Endothelial cell of umbilical vein (primary cell): ENCODE data around the gene CNTNAP2. TPM values are rescaled to one million over a fixed set of nuclear protein-coding genes. Genes with fewer than 3 reads are reported as not detected.

Source experiments
- BruUV-seq: library from RNA; stranded (reverse); fragments of 400-500 nt; replicated peaks from 2 replicates; lab custom pipeline; 2021; lab: Mats Ljungman, UMichigan
- CTCF ChIA-PET: fragments of 300-600, 350-600 bp; sonication (Branson Sonifier 250); formaldehyde crosslinking; loops from one replicate; lab custom pipeline; 2021; ENCODE audit warnings: antibody characterized with exemption, inconsistent platforms; lab: Charles Lee
- POLR2A ChIA-PET: fragments of 300-600, 350-600 bp; sonication (Branson Sonifier 250); formaldehyde crosslinking; loops from one replicate; lab custom pipeline; 2021; ENCODE audit warnings: antibody characterized with exemption, inconsistent platforms; lab: Charles Lee
- DNase-seq: peaks from one replicate; pipeline ENCODE4 v3.0.0-alpha.2; 2011; ENCODE audit warnings: low read depth, low spot score
- FAIRE-seq: peaks from 2 replicates; lab custom pipeline; 2011; peaks lifted over from hg19 to GRCh38; lab: Jason Lieb, UNC
- H2AFZ ChIP-seq: 2 replicates; pipeline ENCODE4 v1.6.0; 2012; ENCODE audit warnings: low read depth, low read length, control low read depth, inconsistent platforms
- H3K27ac ChIP-seq: 2 replicates; pipeline ENCODE4 v1.5.1; 2011; ENCODE audit warnings: low read depth, mild to moderate bottlenecking, control low read depth, low read length, moderate library complexity; ENCODE audit not compliant: insufficient read depth
- H3K27me3 ChIP-seq, 2 experiments: 2 replicates each; pipeline versions ENCODE4 v1.6.0 to v1.6.1; 2011; ENCODE audit warnings: low read length in 2 of 2, mixed read lengths in 1 of 2; ENCODE audit not compliant: control insufficient read depth in 2 of 2, insufficient read depth in 2 of 2
- H3K36me3 ChIP-seq, 2 experiments: 2 replicates in 1 of 2; 3 replicates in 1 of 2; pipeline ENCODE4 v1.5.1; 2011; ENCODE audit warnings: low read length in 2 of 2, mild to moderate bottlenecking in 1 of 2, moderate library complexity in 1 of 2; ENCODE audit not compliant: control insufficient read depth in 2 of 2, insufficient read depth in 2 of 2; ENCODE audit errors: extremely low read depth in 1 of 2
- H3K4me1 ChIP-seq: 3 replicates; pipeline ENCODE4 v1.5.1; 2011; ENCODE audit warnings: mild to moderate bottlenecking, low read length; ENCODE audit not compliant: control insufficient read depth, insufficient read depth; ENCODE audit errors: extremely low read depth
- H3K4me2 ChIP-seq: 2 replicates; pipeline ENCODE4 v1.6.1; 2011; ENCODE audit warnings: low read length, control low read depth, mixed read lengths; ENCODE audit not compliant: insufficient read depth
- H3K4me3 ChIP-seq, 3 experiments: fragments of 200-600 bp in 1 of 3; sonication (generic), shearing (Covaris generic) in 1 of 3; replicated peaks in 1 of 3; 2 replicates each; pipeline ENCODE4 v1.5.1; 2011 to 2016; ENCODE audit warnings: control low read depth in 3 of 3, low read length in 3 of 3, mild to moderate bottlenecking in 2 of 3, inconsistent platforms in 1 of 3, low read depth in 1 of 3, moderate library complexity in 1 of 3; ENCODE audit not compliant: insufficient read depth in 1 of 3
- H3K79me2 ChIP-seq: 2 replicates; pipeline ENCODE4 v1.6.0; 2012; ENCODE audit warnings: low read length, inconsistent platforms; ENCODE audit not compliant: control insufficient read depth, insufficient read depth
- H3K9ac ChIP-seq: replicated peaks from 2 replicates; pipeline ENCODE3; 2011; ENCODE audit warnings: low read length, control low read depth; ENCODE audit not compliant: insufficient read depth; ENCODE audit errors: extremely low read depth
- H3K9me1 ChIP-seq: replicated peaks from 3 replicates; pipeline ENCODE4 v1.6.0; 2011; ENCODE audit warnings: mild to moderate bottlenecking, low read length; ENCODE audit not compliant: control insufficient read depth, insufficient read depth; ENCODE audit errors: extremely low read depth
- H3K9me3 ChIP-seq: replicated peaks from 2 replicates; pipeline ENCODE4 v1.5.1; 2012; ENCODE audit warnings: low read length, inconsistent platforms; ENCODE audit not compliant: control insufficient read depth, insufficient read depth
- H4K20me1 ChIP-seq: replicated peaks from 2 replicates; pipeline ENCODE3; 2011; ENCODE audit warnings: mild to moderate bottlenecking, low read length; ENCODE audit not compliant: control insufficient read depth, insufficient read depth; ENCODE audit errors: extremely low read depth
- CTCF ChIP-seq, 2 donors: IDR thresholded peaks; 1 replicate in 1 of 2; 2 replicates in 1 of 2; pipeline ENCODE4 v1.5.1; 2011; ENCODE audit warnings: low read length in 2 of 2, mild to moderate bottlenecking in 2 of 2, moderate library complexity in 2 of 2, control low read depth in 1 of 2, inconsistent platforms in 1 of 2, low read depth in 1 of 2; ENCODE audit not compliant: insufficient read depth in 1 of 2; ENCODE audit errors: extremely low read depth in 1 of 2
- EZH2 ChIP-seq: IDR thresholded peaks from 2 replicates; pipeline ENCODE4 v1.6.1; 2012; ENCODE audit warnings: borderline replicate concordance, low read depth, mild to moderate bottlenecking, moderate library complexity, low read length, inconsistent platforms; ENCODE audit not compliant: severe bottlenecking
- FOS ChIP-seq: IDR thresholded peaks from 2 replicates; pipeline ENCODE4 v1.6.1; 2011; ENCODE audit warnings: mild to moderate bottlenecking, low read length, moderate library complexity, borderline replicate concordance; ENCODE audit not compliant: insufficient read depth
- GATA2 ChIP-seq: IDR thresholded peaks from 2 replicates; pipeline ENCODE4 v1.7.0; 2011; ENCODE audit warnings: low read depth, mild to moderate bottlenecking, moderate library complexity, mixed read lengths, low read length; ENCODE audit not compliant: insufficient read length, insufficient read depth
- JUN ChIP-seq: IDR thresholded peaks from 2 replicates; pipeline ENCODE4 v1.6.1; 2011; ENCODE audit warnings: borderline replicate concordance, low read depth; ENCODE audit not compliant: insufficient read length, insufficient read depth
- MAX ChIP-seq: IDR thresholded peaks from 2 replicates; pipeline ENCODE4 v1.6.1; 2011; ENCODE audit not compliant: insufficient read depth, insufficient read length
- MYC ChIP-seq: IDR thresholded peaks from one replicate; pipeline ENCODE4 v1.6.1; 2011; ENCODE audit warnings: mild to moderate bottlenecking, low read depth, low read length
- POLR2A ChIP-seq: IDR thresholded peaks from 2 replicates; pipeline ENCODE4 v1.6.1; 2012; ENCODE audit warnings: low read depth, mild to moderate bottlenecking, control low read depth, low read length
- POLR2AphosphoS5 ChIP-seq: IDR thresholded peaks from 2 replicates; pipeline ENCODE4 v1.6.1; 2012; ENCODE audit warnings: low read depth, mild to moderate bottlenecking, control low read depth, low read length, moderate library complexity; ENCODE audit not compliant: insufficient read depth
- dilution Hi-C: fragments of 300-500 bp; cut with MboI; formaldehyde crosslinking; loops from one replicate; pipeline ENCODE4 v1.15.0; 2019; ENCODE audit warnings: low sequenced_read_pairs; ENCODE audit not compliant: extremely low pct_ligation_motif_present
- intact Hi-C: fragments of 100-400 bp; cut with micrococcal nuclease; formaldehyde crosslinking; loops from one replicate; pipeline ENCODE4 v1.10.0; 2022
- polyA plus RNA-seq, 4 experiments: library from polyadenylated mRNA; depleted of rRNA in 3 of 4; stranded (reverse) in 3 of 4; unstranded in 1 of 4; fragments of >200 nt; gene quantifications; 2 replicates each; pipeline versions ENCODE4 v1.2.1 to v1.2.3, GENCODE V29; 2011 to 2012; ENCODE audit warnings: missing spikeins in 1 of 4
- total RNA-seq: library from RNA; stranded (reverse); gene quantifications from 2 replicates; pipeline ENCODE4 v1.2.3, GENCODE V29; 2021

CNTNAP2 gene
- total and polyA plus RNA-seq, 2 donors (not counting 3 experiments of a cell fraction or from before 2014, with no cell fraction given): not detected

GRCh38 chr7:148367731-148368475 is 2251.3 kb downstream of the CNTNAP2 start:
- no peak for FAIRE-seq
- DNase-seq: no peak
- dilution Hi-C loops (no loop called here), intact Hi-C loops (no loop called here)
- Histone ChIP-seq H3K27me3 (no peaks in the 10 kb centered on the region), H3K27ac (no peak overlapping the region), H3K9me1 (no peaks in the 10 kb centered on the region), H3K4me3 (no peak overlapping the region), H3K36me3 (no peaks in the 10 kb centered on the region), H3K79me2 (no peaks in the 10 kb centered on the region), H3K9ac (no peak overlapping the region), H3K9me3 (peaks cover 2% of the 10 kb centered on the region), H3K4me2 (no peak overlapping the region), H3K4me1 (no peaks in the 10 kb centered on the region), H2AFZ (no peak overlapping the region), H4K20me1 (no peaks in the 10 kb centered on the region)
- TF ChIP-seq MAX: no peak
- TF ChIP-seq GATA2: no peak
- no peak for TF ChIP-seq MYC
- TF ChIP-seq JUN: no peak
- TF ChIP-seq EZH2: no peak
- TF ChIP-seq POLR2AphosphoS5: no peak
- no peak for TF ChIP-seq POLR2A
- no peak for TF ChIP-seq CTCF (IDR thresholded peaks at IDR 0.05; ENCODE audit: extremely low read depth in 1 of 2, insufficient read depth in 1 of 2, low read depth in 1 of 2, low read length in 2 of 2)
- TF ChIP-seq FOS: no peak
- ChIA-PET CTCF (interaction anchor here (0.9 kb wide), 1 partner anchor 12 kb away, joined by 3 read pairs; no protein-coding TSS in a partner anchor), POLR2A (no interaction called here)
- BruUV-seq: no TSS peak
